HG03571 (cell line): Measurements from ENCODE around the gene DMGDH.

Source experiments
- ATAC-seq: cut with Tn5 transposase; IDR thresholded peaks from one replicate; pipeline ENCODE4 v1.9.1; 2021; ENCODE audit not compliant: unreplicated experiment

Gene DMGDH

GRCh38 chr5:78979117-78979742 is 90.2 kb downstream of the DMGDH start:
- ATAC-seq, result no peak

- ATAC-seq, result no peak
Measured at GRCh38 chr5:78975035-78975434, 94.4 kb downstream of the DMGDH start.

GRCh38 chr5:78974601-78975000 is 94.9 kb downstream of the DMGDH start:
- no peak for ATAC-seq

- ATAC-seq, result no peak
Measured at GRCh38 chr5:78974011-78974410, 95.5 kb downstream of the DMGDH start.

GRCh38 chr5:78972654-78973428 is 96.6 kb downstream of the DMGDH start:
- ATAC-seq, result no peak

GRCh38 chr5:78971998-78972397 is 97.5 kb downstream of the DMGDH start:
- ATAC-seq, result no peak

GRCh38 chr5:78968781-78969180 is 100.7 kb downstream of the DMGDH start:
- no peak for ATAC-seq

GRCh38 chr5:78964889-78965288 is 104.6 kb downstream of the DMGDH start:
- no peak for ATAC-seq

GRCh38 chr5:78961743-78962142 is 107.7 kb downstream of the DMGDH start:
- ATAC-seq, result no peak

GRCh38 chr5:78959767-78960166 is 109.7 kb downstream of the DMGDH start:
- ATAC-seq, result no peak

GRCh38 chr5:78958672-78959445 is 110.6 kb downstream of the DMGDH start:
- ATAC-seq, result no peak

- no peak for ATAC-seq
Measured at GRCh38 chr5:78956901-78957300, 112.6 kb downstream of the DMGDH start.

GRCh38 chr5:78953092-78953800 is 116.2 kb downstream of the DMGDH start:
- no peak for ATAC-seq
